Activated CD4-positive, alpha-beta T cell treated with anti-CD3 and anti-CD28 coated beads for 36 hours (primary cell): ENCODE results near the gene SDK1. TPM values are rescaled to one million over a fixed set of nuclear protein-coding genes. Genes with fewer than 3 reads are reported as not detected.

Experiments used
- ATAC-seq: fragments of 200-7000 bp; cut with Tn5 transposase; one replicate; pipeline ENCODE4 v1.10.0; 2021; ENCODE audit warnings: mild to moderate bottlenecking, moderate library complexity
- CTCF ChIA-PET: fragments of 350-600 bp; sonication (Branson Sonifier 250); formaldehyde crosslinking; loops from one replicate; lab custom pipeline; 2021; ENCODE audit warnings: antibody characterized with exemption; lab: Charles Lee
- POLR2A ChIA-PET: fragments of 350-600 bp; sonication (Branson Sonifier 250); formaldehyde crosslinking; loops from one replicate; lab custom pipeline; 2021; ENCODE audit warnings: antibody characterized with exemption, inconsistent platforms; lab: Charles Lee
- DNase-seq: peaks from one replicate; pipeline ENCODE4 v3.0.0-alpha.2; 2020
- H3K27ac Mint-ChIP-seq: one replicate; pipeline ENCODE4 v1.8.0; 2021; ENCODE audit warnings: mixed read lengths
- H3K27me3 Mint-ChIP-seq: one replicate; pipeline ENCODE4 v1.8.0; 2021; ENCODE audit warnings: mixed read lengths
- H3K36me3 Mint-ChIP-seq: one replicate; pipeline ENCODE4 v1.8.0; 2021; ENCODE audit warnings: low read depth, mixed read lengths
- H3K4me1 Mint-ChIP-seq: one replicate; pipeline ENCODE4 v1.8.0; 2021; ENCODE audit warnings: mixed read lengths
- H3K4me3 Mint-ChIP-seq: one replicate; pipeline ENCODE4 v1.8.0; 2021; ENCODE audit warnings: mild to moderate bottlenecking, moderate library complexity, mixed read lengths
- H3K9me3 Mint-ChIP-seq: one replicate; pipeline ENCODE4 v1.8.0; 2021; ENCODE audit warnings: low read depth, mixed read lengths
- intact Hi-C, 2 experiments: fragments of 100-400 bp; cut with DNase I in 1 of 2; cut with micrococcal nuclease in 1 of 2; formaldehyde crosslinking; loops; one replicate each; pipeline versions ENCODE4 v1.14.2 to v1.15.1; 2022 to 2024; cut with DNase I, micrococcal nuclease
- total RNA-seq, 2 experiments: library from RNA; stranded (reverse); gene quantifications; one replicate each; pipeline ENCODE4 v1.2.3, GENCODE V29; 2021

Gene SDK1
- total RNA-seq, 2 experiments from 2014 or later, result 1.1 to 1.9 TPM

DNA sequence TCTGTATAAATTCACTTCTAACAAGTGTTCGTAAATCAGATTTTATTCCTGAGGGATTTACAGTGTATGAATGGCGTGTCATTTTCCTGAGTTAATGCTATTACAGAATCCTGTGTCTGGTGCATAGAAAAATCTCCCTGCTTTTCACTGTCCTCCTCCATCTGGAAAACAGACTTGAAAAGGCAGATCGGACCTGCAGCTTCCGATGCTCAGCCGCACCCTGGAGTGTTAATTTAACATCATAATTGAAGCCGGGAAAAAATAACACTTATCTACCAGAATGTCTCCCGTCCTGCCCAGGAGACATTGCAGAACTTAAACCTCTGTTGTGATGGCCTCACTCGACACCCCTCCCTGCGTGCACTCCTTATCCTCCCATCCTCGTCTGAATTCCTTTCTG, 939.0 kb downstream of the SDK1 start:
- POLR2A ChIA-PET, result no interaction called here
- no peak overlapping the region for H3K27ac Mint-ChIP-seq
- no peaks in the 10 kb centered on the region for H3K9me3 Mint-ChIP-seq
- peaks cover 10% of the 10 kb centered on the region for H3K4me1 Mint-ChIP-seq
- intact Hi-C loops, result no loop called here
- H3K27me3 Mint-ChIP-seq, result no peaks in the 10 kb centered on the region
- CTCF ChIA-PET, result no interaction called here
- H3K36me3 Mint-ChIP-seq, result no peaks in the 10 kb centered on the region
- ATAC-seq (no peak), DNase-seq (no peak)
- no peak overlapping the region for H3K4me3 Mint-ChIP-seq

DNA sequence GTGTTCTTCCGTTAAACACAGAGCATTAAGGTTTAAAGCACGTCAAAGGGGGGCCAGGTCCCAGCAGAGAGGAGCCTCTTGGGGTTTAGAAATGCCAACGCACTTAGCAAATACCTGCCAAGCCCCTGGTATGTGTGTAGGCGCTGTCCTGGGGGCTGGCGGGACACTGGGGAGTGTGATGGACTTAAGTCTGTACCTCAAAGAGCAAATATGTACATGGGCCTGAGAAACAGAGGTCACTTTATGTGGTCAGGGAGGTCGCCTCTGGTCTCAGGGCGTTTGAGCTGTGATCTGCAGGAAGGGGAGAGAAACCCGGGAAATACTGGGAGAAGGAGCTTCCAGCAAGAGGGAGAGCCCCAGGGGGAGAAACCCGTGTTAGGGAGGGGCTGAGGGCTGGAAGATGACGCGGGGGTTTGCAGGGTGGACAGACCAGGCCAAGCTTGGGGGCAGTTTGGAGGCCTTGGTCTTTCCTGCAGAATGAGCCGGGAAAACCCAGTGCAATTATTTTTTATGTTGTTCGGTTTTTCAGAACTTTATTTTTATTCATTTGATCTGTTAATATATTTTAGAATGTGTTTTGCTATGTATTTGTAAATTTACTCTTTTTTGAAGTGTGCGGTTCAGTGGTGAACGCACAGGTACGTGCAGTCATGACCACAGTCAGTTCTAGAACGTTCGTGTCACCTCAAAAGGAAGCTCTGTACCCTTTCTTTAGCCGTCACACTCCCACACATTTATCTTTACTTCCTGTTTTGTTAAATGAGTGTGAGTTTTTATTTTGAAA, 939.7 kb downstream of the SDK1 start:
- CTCF ChIA-PET, result interaction anchor here (0.6 kb wide), 2 partner anchors 17 to 176 kb away, joined by 3 read pairs; no protein-coding TSS in a partner anchor

DNA sequence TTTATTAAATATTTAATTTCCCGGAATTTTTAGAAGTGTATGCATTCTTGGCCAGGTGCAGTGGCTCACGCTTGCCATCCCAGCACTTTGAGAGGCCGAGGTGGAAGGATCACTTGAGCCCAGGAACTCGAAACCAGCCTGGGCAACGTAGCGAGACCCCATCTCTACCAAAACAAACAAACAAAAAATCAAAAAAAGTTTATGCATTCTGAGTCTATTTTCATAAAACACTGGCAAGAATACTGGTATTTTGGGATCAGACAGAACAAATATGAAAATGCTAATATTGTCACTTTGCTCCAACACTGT, 940.2 kb downstream of the SDK1 start:
- ChIA-PET POLR2A (no interaction called here), CTCF (interaction anchor here (0.6 kb wide), 1 partner anchor 176 kb away, joined by 3 read pairs; no protein-coding TSS in a partner anchor)
- Mint-ChIP-seq H3K27ac (no peak overlapping the region), H3K9me3 (no peaks in the 10 kb centered on the region), H3K4me1 (peaks cover 10% of the 10 kb centered on the region), H3K4me3 (no peak overlapping the region), H3K27me3 (no peaks in the 10 kb centered on the region), H3K36me3 (no peaks in the 10 kb centered on the region)
- DNase-seq (no peak), ATAC-seq (no peak)
- intact Hi-C loops, result no loop called here

More for the DNA sequence above, 939.7 kb downstream of the SDK1 start:
- no peak for DNase-seq
- H3K27ac Mint-ChIP-seq, result no peak overlapping the region
- no peaks in the 10 kb centered on the region for H3K27me3 Mint-ChIP-seq
- H3K36me3 Mint-ChIP-seq, result no peaks in the 10 kb centered on the region
- H3K4me3 Mint-ChIP-seq, result no peak overlapping the region
- no peaks in the 10 kb centered on the region for H3K9me3 Mint-ChIP-seq
- intact Hi-C loops, result no loop called here
- no peak for ATAC-seq
- POLR2A ChIA-PET, result no interaction called here
- peaks cover 10% of the 10 kb centered on the region for H3K4me1 Mint-ChIP-seq

DNA sequence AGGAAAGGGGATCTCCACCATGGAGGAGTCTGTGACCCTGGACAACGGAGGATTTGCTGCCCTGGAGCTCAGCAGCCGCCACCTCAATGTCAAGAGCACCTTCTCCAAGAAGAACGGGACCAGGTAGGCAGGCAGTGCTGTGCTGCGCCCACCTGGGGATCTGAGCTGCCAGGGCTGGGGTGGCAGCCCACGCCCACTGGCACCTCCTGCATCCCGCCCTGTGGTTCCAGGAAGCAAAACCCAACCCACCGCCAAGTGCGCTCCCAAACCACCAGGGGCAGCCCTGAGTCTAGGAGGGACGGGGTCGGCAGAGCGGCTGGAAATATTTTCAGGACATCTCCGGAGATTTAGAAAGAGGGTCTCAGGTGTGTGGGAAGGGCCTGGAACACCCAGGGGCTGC, 940.7 kb downstream of the SDK1 start:
- H3K36me3 Mint-ChIP-seq, result no peaks in the 10 kb centered on the region
- no peak overlapping the region for H3K4me3 Mint-ChIP-seq
- DNase-seq (no peak), ATAC-seq (no peak)
- H3K9me3 Mint-ChIP-seq, result no peaks in the 10 kb centered on the region
- POLR2A ChIA-PET, result no interaction called here
- CTCF ChIA-PET, result interaction anchor here (0.6 kb wide), 1 partner anchor 177 kb away, joined by 3 read pairs; no protein-coding TSS in a partner anchor
- H3K4me1 Mint-ChIP-seq, result peaks cover 10% of the 10 kb centered on the region
- intact Hi-C loops, result no loop called here
- H3K27ac Mint-ChIP-seq, result no peak overlapping the region
- H3K27me3 Mint-ChIP-seq, result no peaks in the 10 kb centered on the region

DNA sequence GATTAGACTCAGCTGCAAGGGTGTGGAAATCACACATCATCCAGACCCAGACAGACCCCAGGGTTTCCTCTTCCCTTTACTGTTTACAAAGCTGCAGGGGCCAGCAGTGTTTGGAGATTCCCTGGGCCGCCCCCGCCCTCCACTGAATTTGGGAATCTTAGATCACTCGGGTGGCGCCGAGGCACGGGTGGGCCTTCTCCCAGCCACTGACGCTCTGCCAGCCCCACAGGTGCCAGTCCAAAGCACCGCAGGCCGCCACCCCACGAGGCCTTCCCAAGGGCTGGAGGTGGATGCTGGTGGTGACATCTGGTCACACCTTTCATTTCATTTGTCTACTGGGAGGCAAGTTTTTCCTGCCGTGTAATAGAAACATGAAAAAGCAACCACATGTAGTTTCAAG, 941.7 kb downstream of the SDK1 start:
- Mint-ChIP-seq H3K27ac (no peak overlapping the region), H3K9me3 (no peaks in the 10 kb centered on the region), H3K36me3 (no peaks in the 10 kb centered on the region), H3K4me3 (no peak overlapping the region), H3K27me3 (no peaks in the 10 kb centered on the region), H3K4me1 (peaks cover 10% of the 10 kb centered on the region)
- ChIA-PET POLR2A (no interaction called here), CTCF (no interaction called here)
- DNase-seq, result no peak
- no peak for ATAC-seq
- intact Hi-C loops, result no loop called here

DNA sequence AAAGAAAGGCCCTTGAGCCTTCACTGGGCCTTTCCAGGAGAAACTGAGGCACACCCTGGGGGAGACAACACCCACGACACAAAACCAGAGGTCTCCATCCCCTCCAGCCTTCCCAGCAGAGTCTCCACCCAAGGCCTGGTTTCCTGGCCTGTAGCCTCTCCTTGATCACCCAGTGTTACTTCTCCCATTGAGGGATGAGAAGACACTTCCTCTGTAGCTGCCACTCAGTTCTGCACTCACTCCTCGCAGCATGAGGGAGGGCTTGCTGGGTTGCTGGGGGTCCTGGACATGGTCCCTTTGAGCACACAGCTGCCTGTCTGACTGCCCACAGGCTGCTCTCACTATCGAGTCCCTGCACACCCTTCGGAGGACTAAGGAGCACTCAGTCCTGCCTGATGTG, 943.0 kb downstream of the SDK1 start:
- POLR2A ChIA-PET, result no interaction called here

DNA sequence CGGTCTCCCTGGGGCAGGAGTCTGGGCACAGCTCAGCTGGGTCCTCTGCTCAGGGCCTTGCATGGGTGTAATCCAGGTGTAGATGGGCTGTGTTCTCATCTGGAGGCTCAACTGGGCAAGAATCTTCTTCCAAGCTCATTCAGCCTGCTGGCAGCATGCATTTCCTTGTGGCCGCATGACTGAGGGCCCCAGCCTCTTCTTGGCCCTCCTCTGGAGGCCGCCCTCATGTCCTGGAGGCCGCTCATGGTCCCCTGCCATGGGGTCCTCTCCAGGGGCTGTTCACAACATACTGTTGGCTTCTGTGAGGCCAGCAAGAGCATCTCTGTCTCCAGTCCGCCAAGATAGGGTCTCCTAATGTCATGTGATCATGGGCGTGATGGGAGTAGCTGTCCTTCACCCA, 943.6 kb downstream of the SDK1 start:
- Mint-ChIP-seq H3K4me3 (no peak overlapping the region), H3K36me3 (no peaks in the 10 kb centered on the region), H3K9me3 (no peaks in the 10 kb centered on the region), H3K4me1 (peaks cover 10% of the 10 kb centered on the region), H3K27ac (no peak overlapping the region), H3K27me3 (no peaks in the 10 kb centered on the region)
- DNase-seq, result no peak
- CTCF ChIA-PET, result no interaction called here
- ATAC-seq, result no peak
- intact Hi-C loops, result no loop called here
- POLR2A ChIA-PET, result no interaction called here

More for the DNA sequence above, 943.0 kb downstream of the SDK1 start:
- Mint-ChIP-seq H3K27ac (no peak overlapping the region), H3K36me3 (no peaks in the 10 kb centered on the region), H3K27me3 (no peaks in the 10 kb centered on the region), H3K4me1 (peaks cover 10% of the 10 kb centered on the region), H3K9me3 (no peaks in the 10 kb centered on the region), H3K4me3 (no peak overlapping the region)
- DNase-seq (no peak), ATAC-seq (no peak)
- intact Hi-C loops, result no loop called here
- CTCF ChIA-PET, result no interaction called here

DNA sequence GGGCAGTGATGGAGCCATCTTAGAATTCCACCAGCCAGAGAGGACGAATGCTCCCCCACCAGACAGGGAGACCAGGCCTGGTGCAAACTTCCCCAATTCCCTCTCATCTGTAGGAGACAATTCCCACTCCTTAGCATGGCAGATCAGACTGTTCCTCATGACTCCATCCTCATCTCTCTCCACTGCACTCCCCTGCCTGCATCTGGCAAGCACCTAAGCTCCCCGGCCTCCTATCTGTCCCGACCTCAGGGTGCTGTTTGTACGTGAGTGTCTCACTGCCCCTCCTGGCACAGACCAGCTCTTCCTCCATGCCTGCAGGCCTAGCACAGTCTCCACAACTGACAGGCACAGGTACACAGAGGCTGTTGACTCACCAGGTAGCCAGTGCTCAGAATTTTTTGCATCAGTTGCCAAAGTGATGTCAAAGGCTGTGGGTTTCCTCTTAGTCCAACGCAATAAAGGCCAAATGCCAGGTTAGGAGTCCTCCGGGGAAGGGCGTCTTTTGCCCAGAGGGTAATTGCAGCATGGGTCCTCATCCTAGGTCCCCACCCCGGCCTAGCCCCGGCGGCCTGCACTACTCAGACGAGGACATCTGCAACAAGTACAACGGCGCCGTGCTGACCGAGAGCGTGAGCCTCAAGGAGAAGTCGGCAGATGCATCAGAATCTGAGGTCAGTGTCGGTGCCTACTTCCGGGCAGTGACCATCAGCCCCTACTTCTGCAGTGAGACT, 944.2 kb downstream of the SDK1 start:
- ChIA-PET POLR2A (no interaction called here), CTCF (no interaction called here)
- Mint-ChIP-seq H3K27me3 (no peaks in the 10 kb centered on the region), H3K9me3 (no peaks in the 10 kb centered on the region), H3K36me3 (no peaks in the 10 kb centered on the region), H3K4me1 (peaks cover 8% of the 10 kb centered on the region), H3K27ac (no peak overlapping the region), H3K4me3 (no peak overlapping the region)
- no peak for DNase-seq
- ATAC-seq, result no peak
- intact Hi-C loops, result no loop called here

DNA sequence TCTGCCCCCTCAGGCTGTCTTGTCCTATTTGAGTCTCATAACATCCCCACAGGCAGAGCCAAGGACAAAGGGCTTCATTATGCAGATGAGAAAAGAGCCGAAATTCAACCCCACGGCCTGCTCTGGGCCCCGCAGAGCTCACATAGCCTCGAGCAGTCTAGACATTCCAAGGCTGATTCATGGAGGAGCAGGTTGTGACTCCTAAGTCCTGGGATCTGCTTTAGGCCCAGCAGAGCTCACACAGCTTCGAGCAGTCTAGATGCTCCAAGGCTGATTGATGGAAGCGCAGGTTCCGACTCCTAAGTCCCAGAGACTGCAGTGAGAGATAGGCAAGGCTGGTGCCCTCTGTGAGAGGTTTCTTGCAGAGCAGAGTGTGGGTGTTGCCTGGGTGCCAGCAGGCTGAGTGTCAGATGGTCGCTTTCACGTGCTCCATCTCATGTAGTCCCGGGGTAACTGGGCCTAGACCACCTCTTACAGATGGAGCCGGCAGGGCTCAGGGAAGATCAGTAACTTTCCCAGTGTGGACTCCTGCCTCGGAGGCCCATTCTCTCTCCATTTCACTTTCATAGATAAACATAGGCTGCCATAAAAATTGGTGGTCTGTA, 944.9 kb downstream of the SDK1 start:
- DNase-seq, result no peak
- ATAC-seq, result no peak
- ChIA-PET POLR2A (no interaction called here), CTCF (no interaction called here)
- intact Hi-C loops, result no loop called here
- no peak overlapping the region for H3K4me3 Mint-ChIP-seq
- no peak overlapping the region for H3K27ac Mint-ChIP-seq
- no peaks in the 10 kb centered on the region for H3K9me3 Mint-ChIP-seq
- peaks cover 3% of the 10 kb centered on the region for H3K4me1 Mint-ChIP-seq
- no peaks in the 10 kb centered on the region for H3K36me3 Mint-ChIP-seq
- H3K27me3 Mint-ChIP-seq, result no peaks in the 10 kb centered on the region

DNA sequence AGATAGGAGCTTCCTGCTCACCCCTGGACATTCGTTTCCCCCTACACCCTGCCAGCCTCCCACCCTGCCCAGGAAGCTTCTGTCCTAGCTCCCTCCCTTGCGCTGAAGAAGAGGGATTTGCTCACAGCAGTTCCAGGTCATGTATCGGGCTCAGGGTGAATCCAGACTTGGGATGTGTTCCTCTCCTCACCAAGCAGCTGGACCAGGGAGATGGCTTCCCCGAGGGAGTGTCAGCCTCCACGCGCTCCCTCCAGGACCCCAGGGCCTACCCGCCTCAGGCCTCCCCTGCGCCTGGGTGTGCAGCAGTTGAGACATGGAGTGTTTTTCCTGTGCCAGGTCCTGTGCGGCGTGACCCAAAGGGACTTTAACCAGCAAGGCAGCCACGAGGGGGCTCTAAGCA, 945.5 kb downstream of the SDK1 start:
- Mint-ChIP-seq H3K27me3 (no peaks in the 10 kb centered on the region), H3K4me3 (no peak overlapping the region), H3K36me3 (no peaks in the 10 kb centered on the region), H3K27ac (no peak overlapping the region), H3K4me1 (no peaks in the 10 kb centered on the region), H3K9me3 (no peaks in the 10 kb centered on the region)
- ChIA-PET POLR2A (no interaction called here), CTCF (no interaction called here)
- DNase-seq (no peak), ATAC-seq (no peak)
- intact Hi-C loops, result no loop called here

DNA sequence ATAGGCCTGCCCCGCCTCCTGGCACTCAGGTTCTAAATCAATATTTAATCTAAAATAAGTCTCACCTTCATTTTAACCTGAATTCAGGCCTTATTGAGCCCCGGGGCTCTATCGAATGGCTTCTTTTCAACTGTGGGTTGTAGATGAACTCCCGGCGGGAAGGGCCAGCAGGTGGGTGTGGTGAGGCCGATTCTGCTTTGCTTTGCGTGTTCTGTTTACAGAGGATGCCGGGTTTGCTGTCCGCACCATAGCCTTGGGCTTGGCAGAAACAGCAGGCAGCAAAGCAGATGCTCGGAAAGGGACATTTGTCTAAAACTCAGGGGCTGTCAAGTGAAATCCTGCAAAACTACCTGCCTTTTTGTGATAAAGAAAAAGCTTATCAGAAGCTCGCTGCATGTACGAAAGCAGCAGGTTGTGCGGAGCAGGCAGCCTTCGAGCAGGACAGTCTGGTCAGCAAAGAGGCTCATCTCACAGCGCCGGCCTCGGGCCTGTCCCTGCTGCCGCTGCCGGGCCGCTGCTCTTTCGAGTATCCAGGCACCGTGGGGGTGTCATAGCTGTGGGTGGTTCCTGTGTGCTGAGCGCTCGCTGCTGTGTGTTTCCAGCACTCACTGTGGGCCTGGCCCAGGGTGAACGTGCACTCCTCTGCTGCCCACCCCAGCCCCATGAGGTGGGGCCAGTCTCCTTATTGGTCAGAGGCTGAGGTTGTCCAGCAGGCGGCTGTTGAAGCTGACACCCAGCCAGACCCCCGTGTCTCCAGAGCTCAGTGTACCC, 946.2 kb downstream of the SDK1 start:
- intact Hi-C loops, result no loop called here
- Mint-ChIP-seq H3K27ac (no peak overlapping the region), H3K4me3 (no peak overlapping the region), H3K4me1 (no peaks in the 10 kb centered on the region), H3K9me3 (peaks cover 3% of the 10 kb centered on the region), H3K36me3 (no peaks in the 10 kb centered on the region), H3K27me3 (no peaks in the 10 kb centered on the region)
- POLR2A ChIA-PET, result no interaction called here
- DNase-seq (no peak), ATAC-seq (no peak)
- CTCF ChIA-PET, result no interaction called here
